Breast epithelium (tissue), 3 donors: ENCODE data around the gene DYSF.

Experiments used
- CTCF ChIP-seq, 3 donors: fragments of 450-650 bp; IDR thresholded peaks; one replicate each; pipeline ENCODE4 v1.5.1; 2016 to 2017; ENCODE audit warnings: antibody characterized with exemption in 3 of 3, mild to moderate bottlenecking in 3 of 3, moderate library complexity in 3 of 3
- POLR2A ChIP-seq: fragments of 450-650 bp; IDR thresholded peaks from one replicate; pipeline ENCODE4 v1.6.1; 2016; ENCODE audit warnings: antibody characterized with exemption, mild to moderate bottlenecking, moderate library complexity

- TF ChIP-seq CTCF (IDR thresholded peaks at IDR 0.05) (no peak), POLR2A (no peak)
These were observed 127.7 kb downstream of the DYSF start for GRCh38 chr2:71581026-71581425.
